ENCODE data around the gene ETV6. TPM values are rescaled to one million over a fixed set of nuclear protein-coding genes. Genes with fewer than 3 reads are reported as not detected.

Gene ETV6
- total RNA-seq, 1 experiment from 2014 or later = 14.1 TPM

GRCh38 chr12:11859705-11860425, 210.4 kb downstream of the ETV6 start:
- ChIA-PET POLR2A (no interaction called here), CTCF (no interaction called here), RAD21 (ENCODE audit: low non-redundant PET in 1 of 2, low total read pairs in 2 of 2, uncharacterized antibody in 2 of 2, unreplicated experiment in 2 of 2) (no interaction called here)
- no peak overlapping the region for H3K9ac ChIP-seq (ENCODE audit: low read length)
- no peak overlapping the region for H3K4me3 ChIP-seq (replicated peaks in 1 of 2; ENCODE audit: low read depth in 1 of 2, low read length in 2 of 2)
- DNase-seq (ENCODE audit: low read depth, low spot score) (no peak), ATAC-seq (no peak)
- no peak overlapping the region for H2AFZ ChIP-seq (ENCODE audit: low read depth, low read length, poor library complexity, severe bottlenecking)
- no peaks in the 10 kb centered on the region for H3K9me3 ChIP-seq (ENCODE audit: control insufficient read depth in 1 of 2, insufficient read depth in 1 of 2, low read depth in 1 of 2, low read length in 2 of 2)
- no TSS peak for BruUV-seq (replicated peaks)
- H4K20me1 ChIP-seq (ENCODE audit: insufficient read depth) = no peaks in the 10 kb centered on the region
- H3K27ac ChIP-seq (ENCODE audit: low read depth, low read length) = no peak overlapping the region
- no peaks in the 10 kb centered on the region for H3K79me2 ChIP-seq (ENCODE audit: insufficient read depth, low read length)
- intact Hi-C loops (cut with micrococcal nuclease) = no loop called here
- H3K36me3 ChIP-seq (ENCODE audit: control insufficient read depth in 1 of 2, insufficient read depth in 2 of 2, low read length in 2 of 2) = no peaks in the 10 kb centered on the region
- H3K27me3 ChIP-seq (ENCODE audit: insufficient read depth, low read length) = no peaks in the 10 kb centered on the region
- H3K9me2 ChIP-seq (ENCODE audit: insufficient read depth) = no peaks in the 10 kb centered on the region
- peaks cover 0 to 4% of the 10 kb centered on the region in 2 experiments; a peak in 1 of 4 replicates for H3K4me1 ChIP-seq (ENCODE audit: control insufficient read depth in 1 of 2, insufficient read depth in 2 of 2, low read length in 2 of 2)
- TF ChIP-seq ZFX (IDR thresholded peaks at IDR 0.05) = no peak
- TF ChIP-seq MAX (IDR thresholded peaks at IDR 0.05) = no peak
- TF ChIP-seq, protein P1, sequence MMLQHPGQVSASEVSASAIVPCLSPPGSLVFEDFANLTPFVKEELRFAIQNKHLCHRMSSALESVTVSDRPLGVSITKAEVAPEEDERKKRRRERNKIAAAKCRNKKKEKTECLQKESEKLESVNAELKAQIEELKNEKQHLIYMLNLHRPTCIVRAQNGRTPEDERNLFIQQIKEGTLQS (IDR thresholded peaks at IDR 0.05) = no peak
- TF ChIP-seq FOSL1 (IDR thresholded peaks at IDR 0.05; ENCODE audit: low read depth) = no peak
- no peak for TF ChIP-seq ZNF274 (IDR thresholded peaks at IDR 0.05; ENCODE audit: low read depth, low read length)
- TF ChIP-seq, protein P2, sequence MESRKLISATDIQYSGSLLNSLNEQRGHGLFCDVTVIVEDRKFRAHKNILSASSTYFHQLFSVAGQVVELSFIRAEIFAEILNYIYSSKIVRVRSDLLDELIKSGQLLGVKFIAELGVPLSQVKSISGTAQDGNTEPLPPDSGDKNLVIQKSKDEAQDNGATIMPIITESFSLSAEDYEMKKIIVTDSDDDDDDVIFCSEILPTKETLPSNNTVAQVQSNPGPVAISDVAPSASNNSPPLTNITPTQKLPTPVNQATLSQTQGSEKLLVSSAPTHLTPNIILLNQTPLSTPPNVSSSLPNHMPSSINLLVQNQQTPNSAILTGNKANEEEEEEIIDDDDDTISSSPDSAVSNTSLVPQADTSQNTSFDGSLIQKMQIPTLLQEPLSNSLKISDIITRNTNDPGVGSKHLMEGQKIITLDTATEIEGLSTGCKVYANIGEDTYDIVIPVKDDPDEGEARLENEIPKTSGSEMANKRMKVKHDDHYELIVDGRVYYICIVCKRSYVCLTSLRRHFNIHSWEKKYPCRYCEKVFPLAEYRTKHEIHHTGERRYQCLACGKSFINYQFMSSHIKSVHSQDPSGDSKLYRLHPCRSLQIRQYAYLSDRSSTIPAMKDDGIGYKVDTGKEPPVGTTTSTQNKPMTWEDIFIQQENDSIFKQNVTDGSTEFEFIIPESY (IDR thresholded peaks at IDR 0.05; ENCODE audit: extremely low read depth, insufficient replicate concordance, low read length) = no peak
- TF ChIP-seq EGR1 (IDR thresholded peaks at IDR 0.05; ENCODE audit: low read depth) = no peak
- no peak overlapping the region for H3K4me2 ChIP-seq (ENCODE audit: low read length)
